GM12878 (cell line): Measurements from ENCODE around the gene SPTBN2. TPM values are rescaled to one million over a fixed set of nuclear protein-coding genes. Genes with fewer than 3 reads are reported as not detected.

Source experiments
- ATAC-seq: fragments of 200-7000 bp; cut with Tn5 transposase; 3 replicates; pipeline ENCODE4 v1.9.1; 2020; ENCODE audit warnings: mild to moderate bottlenecking, moderate library complexity
- BruUV-seq: library from RNA; stranded (reverse); fragments of 400-500 nt; replicated peaks from 2 replicates; lab custom pipeline; 2021; lab: Mats Ljungman, UMichigan
- CTCF ChIA-PET: fragments of 300-600 bp; sonication (Branson Sonifier 250); formaldehyde crosslinking; extraction: SDS; loops from one replicate; lab custom pipeline; 2021; ENCODE audit warnings: inconsistent platforms; lab: Yijun Ruan, JAX
- POLR2A ChIA-PET: fragments of 350-600 bp; formaldehyde crosslinking; extraction: SDS; loops from one replicate; lab custom pipeline; 2021; ENCODE audit warnings: inconsistent platforms; lab: Charles Lee
- RAD21 ChIA-PET: fragments of 300-600 bp; sonication (Branson Sonifier 250); formaldehyde crosslinking; loops from one replicate; lab custom pipeline; 2023; ENCODE audit warnings: antibody characterized with exemption; ENCODE audit not compliant: unreplicated experiment; lab: Charles Lee
- SMC1A ChIA-PET: fragments of 300-600 bp; sonication (Branson Sonifier 250); formaldehyde crosslinking; loops from one replicate; lab custom pipeline; 2023; ENCODE audit not compliant: unreplicated experiment, uncharacterized antibody; lab: Charles Lee
- DNase-seq: peaks from one replicate; pipeline ENCODE4 v3.0.0-alpha.2; 2011; ENCODE audit warnings: low read depth, low spot score
- FAIRE-seq: peaks from 3 replicates; lab custom pipeline; 2011; peaks lifted over from hg19 to GRCh38; lab: Jason Lieb, UNC
- H2AFZ ChIP-seq: 2 replicates; pipeline ENCODE4 v1.6.0; 2011; ENCODE audit warnings: low read depth, low read length, control low read depth; ENCODE audit not compliant: control insufficient read depth
- H3K27ac ChIP-seq: 2 replicates; pipeline ENCODE4 v1.5.1; 2011; ENCODE audit warnings: control low read depth; ENCODE audit not compliant: control insufficient read depth, insufficient read depth
- H3K27me3 ChIP-seq, 2 experiments: replicated peaks in 1 of 2; 2 replicates each; pipeline versions ENCODE4 v1.6.0 to v1.6.1; 2011; ENCODE audit warnings: low read length in 1 of 2; ENCODE audit not compliant: control insufficient read depth in 2 of 2, insufficient read depth in 2 of 2
- H3K36me3 ChIP-seq, 2 experiments: 2 replicates each; pipeline ENCODE4 v1.5.1; 2011; ENCODE audit warnings: low read length in 1 of 2; ENCODE audit not compliant: control insufficient read depth in 2 of 2, insufficient read depth in 2 of 2
- H3K4me1 ChIP-seq: 2 replicates; pipeline ENCODE4 v1.6.1; 2011; ENCODE audit warnings: mild to moderate bottlenecking, low read length, moderate library complexity, mixed read lengths; ENCODE audit not compliant: control insufficient read depth, insufficient read depth
- H3K4me2 ChIP-seq: 2 replicates; pipeline ENCODE4 v1.6.0; 2011; ENCODE audit warnings: control low read depth; ENCODE audit not compliant: control insufficient read depth, insufficient read depth
- H3K4me3 ChIP-seq: fragments of 200-600 bp; sonication (generic); 2 replicates; pipeline ENCODE4 v1.5.1; 2016
- H3K79me2 ChIP-seq: 2 replicates; pipeline ENCODE4 v1.6.0; 2011; ENCODE audit warnings: low read length; ENCODE audit not compliant: control insufficient read depth, insufficient read depth
- H3K9ac ChIP-seq: 2 replicates; pipeline ENCODE4 v1.8.0; 2011; ENCODE audit warnings: low read length, control low read depth, mixed read lengths; ENCODE audit not compliant: control insufficient read depth, insufficient read depth
- H3K9me3 ChIP-seq: replicated peaks from 3 replicates; pipeline ENCODE4 v1.5.1; 2011; ENCODE audit warnings: mild to moderate bottlenecking, low read length; ENCODE audit not compliant: control insufficient read depth, insufficient read depth
- H4K20me1 ChIP-seq: 2 replicates; pipeline ENCODE4 v1.6.0; 2011; ENCODE audit not compliant: control insufficient read depth, insufficient read depth
- BHLHE40 ChIP-seq, 2 experiments: fragments of 450-650 bp in 1 of 2; IDR thresholded peaks; 2 replicates each; pipeline ENCODE4 v1.6.1; 2011 to 2017; ENCODE audit warnings: low read depth in 2 of 2, borderline replicate concordance in 1 of 2, improper control_type of control experiment in 1 of 2, low read length in 1 of 2, mild to moderate bottlenecking in 1 of 2
- CHD4 ChIP-seq: fragments of 200-600 bp; sonication (generic); IDR thresholded peaks from 2 replicates; pipeline ENCODE4 v1.6.1; 2016; ENCODE audit warnings: mild to moderate bottlenecking
- ETV6 ChIP-seq, 2 experiments: fragments of 450-650 bp in 1 of 2; IDR thresholded peaks in 1 of 2; conservative IDR thresholded peaks in 1 of 2; 2 replicates each; pipeline ENCODE4 v1.6.1; 2014; ENCODE audit warnings: antibody characterized with exemption in 1 of 2, borderline replicate concordance in 1 of 2, low read depth in 1 of 2, mild to moderate bottlenecking in 1 of 2, moderate library complexity in 1 of 2
- GABPA ChIP-seq: IDR thresholded peaks from 2 replicates; pipeline ENCODE4 v1.6.1; 2014; ENCODE audit warnings: antibody characterized with exemption, low read depth, mild to moderate bottlenecking, inconsistent platforms
- HDAC6 ChIP-seq: fragments of 200-600 bp; sonication (generic); IDR thresholded peaks from one replicate; pipeline ENCODE4 v1.8.0; 2017; ENCODE audit warnings: antibody characterized with exemption; ENCODE audit not compliant: unreplicated experiment
- HDGF ChIP-seq: fragments of 450-650 bp; IDR thresholded peaks from 2 replicates; pipeline ENCODE4 v1.6.1; 2016; ENCODE audit warnings: antibody characterized with exemption
- NR2C2 ChIP-seq: IDR thresholded peaks from 2 replicates; pipeline ENCODE4 v1.6.1; 2011; ENCODE audit warnings: borderline replicate concordance, low read depth; ENCODE audit not compliant: control insufficient read depth, insufficient read length
- PAX5 ChIP-seq: IDR thresholded peaks from 2 replicates; pipeline ENCODE4 v1.6.1; 2011; ENCODE audit warnings: low read depth, low read length, borderline replicate concordance
- POLR2AphosphoS5 ChIP-seq: IDR thresholded peaks from 2 replicates; pipeline ENCODE4 v1.6.1; 2011; ENCODE audit warnings: mild to moderate bottlenecking, low read length, inconsistent platforms
- SMAD1 ChIP-seq: fragments of 450-650 bp; IDR thresholded peaks from 2 replicates; pipeline ENCODE4 v1.6.1; 2018; ENCODE audit warnings: mild to moderate bottlenecking, low read depth; ENCODE audit not compliant: partially characterized antibody
- STAT1 ChIP-seq: fragments of 450-650 bp; conservative IDR thresholded peaks from 2 replicates; pipeline ENCODE4 v1.6.1; 2014; ENCODE audit warnings: antibody characterized with exemption, mild to moderate bottlenecking
- WRNIP1 ChIP-seq: IDR thresholded peaks from 2 replicates; pipeline ENCODE4 v1.6.1; 2011; ENCODE audit warnings: low read depth, low read length, improper control_type of control experiment, borderline replicate concordance
- ZBED1 ChIP-seq: IDR thresholded peaks from 2 replicates; pipeline ENCODE4 v1.6.1; 2016; ENCODE audit warnings: borderline replicate concordance
- ZNF622 ChIP-seq: fragments of 450-650 bp; IDR thresholded peaks from 2 replicates; pipeline ENCODE4 v1.6.1; 2017; ENCODE audit warnings: mild to moderate bottlenecking, inconsistent platforms
- WGBS: methylation state at CpG from one replicate; pipeline ENCODE4 v1.1.6; 2016; ENCODE audit warnings: low lambda C conversion rate; ENCODE audit not compliant: insufficient replicate concordance, insufficient coverage; ENCODE audit errors: missing lambda C conversion rate; 5-methylcytosine and 5-hydroxymethylcytosine counted together
- in situ Hi-C: fragments of 300-500 bp; cut with MboI; formaldehyde crosslinking; loops from 9 replicates; pipeline ENCODE4 v1.14.3; 2018; ENCODE audit warnings: mixed read lengths
- intact Hi-C: fragments of 100-400 bp; cut with micrococcal nuclease; formaldehyde crosslinking; loops from one replicate; pipeline ENCODE4 v1.14.2; 2022; ENCODE audit not compliant: unreplicated experiment
- polyA plus RNA-seq, 11 experiments: library from polyadenylated mRNA; depleted of rRNA in 4 of 11; unstranded in 6 of 11; stranded (reverse) in 5 of 11; fragments of >200 nt; fragmentation: Nextera tagmentation in 4 of 11; fragmentation: Illumina TruSeq in 1 of 11; extraction: Ambion mirVana in 4 of 11; extraction: Trizol in 1 of 11; gene quantifications; 1 replicate in 1 of 11; 2 replicates in 10 of 11; pipeline versions ENCODE4 v1.2.1 to v1.2.3, GENCODE V29; 2011 to 2016; ENCODE audit warnings: inconsistent platforms in 2 of 11, missing spikeins in 2 of 11, low read depth in 1 of 11
- total RNA-seq, 4 experiments: library from RNA; depleted of rRNA in 3 of 4; stranded (reverse); fragments of >200 nt in 3 of 4; fragmentation: Illumina TruSeq in 1 of 4; extraction: Trizol in 1 of 4; gene quantifications; 2 replicates each; pipeline versions ENCODE4 v1.2.1 to v1.2.3, GENCODE V29; 2013 to 2021
- TF ChIP-seq, protein P1 (sequence below): fragments of 450-650 bp; IDR thresholded peaks from 2 replicates; pipeline ENCODE4 v1.6.1; 2016; ENCODE audit warnings: mild to moderate bottlenecking, moderate library complexity, borderline replicate concordance

SPTBN2 gene
- total and polyA plus RNA-seq, 10 of the 15 experiments (the other 5 are each of a cell fraction or from before 2014, with no cell fraction given), result 0.38 to 1.0 (median 0.69) TPM; not detected in 5

DNA sequence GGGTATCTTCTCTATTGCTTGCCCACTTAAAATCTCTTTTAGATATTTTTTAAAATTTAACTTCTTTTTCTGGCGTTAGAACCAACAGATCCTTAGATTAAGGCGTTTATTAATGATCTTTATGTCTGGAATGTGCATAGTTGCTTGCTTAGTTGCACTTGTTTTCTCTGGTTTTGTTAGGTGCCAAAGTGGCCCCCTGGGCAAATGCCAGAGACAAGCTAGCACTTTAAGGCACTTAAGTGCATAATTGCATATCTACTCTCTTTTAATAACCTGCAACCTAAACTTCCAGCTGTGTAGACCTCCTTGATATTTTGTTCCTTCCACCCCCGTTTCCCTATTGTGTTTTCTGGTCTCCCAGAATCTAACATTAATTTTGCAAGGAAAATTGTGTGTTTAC is 87.2 kb downstream of the SPTBN2 start:
- 35% methylated on average over 3 of the region's 3 CpGs for WGBS
- H3K27me3 ChIP-seq, result no peaks in the 10 kb centered on the region
- H2AFZ ChIP-seq, result no peak overlapping the region
- ATAC-seq (no peak), FAIRE-seq (no peak), DNase-seq (no peak)
- peak overlapping the region; percentile 90 for H3K4me3 ChIP-seq
- no peak overlapping the region for H3K27ac ChIP-seq
- peak overlapping the region; percentile 69 for H3K4me2 ChIP-seq
- ChIA-PET RAD21 (interaction anchor here (2.0 to 2.1 kb wide), 2 partner anchors 36 to 51 kb away, joined by 4 to 6 read pairs; partner anchors contain the start of gene RBM4B), SMC1A (interaction anchor here (1.1 to 1.2 kb wide), 2 partner anchors 11 to 33 kb away, joined by 3 to 5 read pairs; no protein-coding TSS in a partner anchor), POLR2A (interaction anchor here (1.4 to 1.5 kb wide), 2 partner anchors 11 to 21 kb away, joined by 4 to 5 read pairs; no protein-coding TSS in a partner anchor), CTCF (interaction anchor here (0.7 to 2.0 kb wide), 5 partner anchors 11 to 211 kb away, joined by 3 to 6 read pairs (median 3); partner anchors contain the start of gene RBM4B)
- no peaks in the 10 kb centered on the region for H3K9me3 ChIP-seq
- H3K4me1 ChIP-seq, result peaks cover 25% of the 10 kb centered on the region
- intact Hi-C loops, result no loop called here
- H3K79me2 ChIP-seq, result peaks cover 91% of the 10 kb centered on the region
- H4K20me1 ChIP-seq, result peaks cover 18% of the 10 kb centered on the region
- H3K36me3 ChIP-seq, result peaks cover 18 to 44% of the 10 kb centered on the region in 2 experiments
- in situ Hi-C loops, result no loop called here
- H3K9ac ChIP-seq, result peak overlapping the region; percentile 13; the same call in 1 of the 2 replicates
- BruUV-seq, result no TSS peak
- TF ChIP-seq STAT1 (no peak), PAX5 (no peak), POLR2AphosphoS5 (no peak), GABPA (no peak), CHD4 (no peak), ZNF622 (no peak), SMAD1 (no peak), ETV6 (conservative IDR thresholded peaks at IDR 0.05 in 1 of 2, IDR thresholded peaks at IDR 0.05 in 1 of 2; ENCODE audit: borderline replicate concordance in 1 of 2, low read depth in 1 of 2) (no peak), NR2C2 (no peak), ZBED1 (no peak), HDGF (no peak), HDAC6 (no peak), BHLHE40 (IDR thresholded peaks at IDR 0.05; ENCODE audit: borderline replicate concordance in 1 of 2, low read depth in 2 of 2, low read length in 1 of 2) (no peak), WRNIP1 (no peak)
- TF ChIP-seq, protein P1, sequence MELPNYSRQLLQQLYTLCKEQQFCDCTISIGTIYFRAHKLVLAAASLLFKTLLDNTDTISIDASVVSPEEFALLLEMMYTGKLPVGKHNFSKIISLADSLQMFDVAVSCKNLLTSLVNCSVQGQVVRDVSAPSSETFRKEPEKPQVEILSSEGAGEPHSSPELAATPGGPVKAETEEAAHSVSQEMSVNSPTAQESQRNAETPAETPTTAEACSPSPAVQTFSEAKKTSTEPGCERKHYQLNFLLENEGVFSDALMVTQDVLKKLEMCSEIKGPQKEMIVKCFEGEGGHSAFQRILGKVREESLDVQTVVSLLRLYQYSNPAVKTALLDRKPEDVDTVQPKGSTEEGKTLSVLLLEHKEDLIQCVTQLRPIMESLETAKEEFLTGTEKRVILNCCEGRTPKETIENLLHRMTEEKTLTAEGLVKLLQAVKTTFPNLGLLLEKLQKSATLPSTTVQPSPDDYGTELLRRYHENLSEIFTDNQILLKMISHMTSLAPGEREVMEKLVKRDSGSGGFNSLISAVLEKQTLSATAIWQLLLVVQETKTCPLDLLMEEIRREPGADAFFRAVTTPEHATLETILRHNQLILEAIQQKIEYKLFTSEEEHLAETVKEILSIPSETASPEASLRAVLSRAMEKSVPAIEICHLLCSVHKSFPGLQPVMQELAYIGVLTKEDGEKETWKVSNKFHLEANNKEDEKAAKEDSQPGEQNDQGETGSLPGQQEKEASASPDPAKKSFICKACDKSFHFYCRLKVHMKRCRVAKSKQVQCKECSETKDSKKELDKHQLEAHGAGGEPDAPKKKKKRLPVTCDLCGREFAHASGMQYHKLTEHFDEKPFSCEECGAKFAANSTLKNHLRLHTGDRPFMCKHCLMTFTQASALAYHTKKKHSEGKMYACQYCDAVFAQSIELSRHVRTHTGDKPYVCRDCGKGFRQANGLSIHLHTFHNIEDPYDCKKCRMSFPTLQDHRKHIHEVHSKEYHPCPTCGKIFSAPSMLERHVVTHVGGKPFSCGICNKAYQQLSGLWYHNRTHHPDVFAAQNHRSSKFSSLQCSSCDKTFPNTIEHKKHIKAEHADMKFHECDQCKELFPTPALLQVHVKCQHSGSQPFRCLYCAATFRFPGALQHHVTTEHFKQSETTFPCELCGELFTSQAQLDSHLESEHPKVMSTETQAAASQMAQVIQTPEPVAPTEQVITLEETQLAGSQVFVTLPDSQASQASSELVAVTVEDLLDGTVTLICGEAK, result no peak
